ENCODE data around the gene EIF2D. TPM values are rescaled to one million over a fixed set of nuclear protein-coding genes. Genes with fewer than 3 reads are reported as not detected.

EIF2D gene
- total and polyA plus RNA-seq, 2 of the 8 experiments (the other 6 are each of a cell fraction or from before 2014, with no cell fraction given): 36.1 to 37.1 TPM

GRCh38 chr1:206631085-206631509 is 18.8 kb upstream of the EIF2D start (continued):
- peak; percentile 21 to 82 (median 79) for TF ChIP-seq CTCF (IDR thresholded peaks at IDR 0.05; ENCODE audit: control extremely low read depth in 1 of 3, insufficient read depth in 1 of 3, low read depth in 1 of 3, low read length in 3 of 3)
- no peak for TF ChIP-seq ASH2L (IDR thresholded peaks at IDR 0.05; ENCODE audit: low read length)
- peak; percentile 59; the same call in 1 of the 2 replicates for TF ChIP-seq E2F6 (IDR thresholded peaks at IDR 0.05)
- peak; percentile 29; the same call in 1 of the 2 replicates for TF ChIP-seq TBP (IDR thresholded peaks at IDR 0.05; ENCODE audit: low read depth, low read length)
- no peak for TF ChIP-seq NANOG (IDR thresholded peaks at IDR 0.05; ENCODE audit: insufficient read depth, low read depth, low read length, poor library complexity, severe bottlenecking)
- no peak for TF ChIP-seq GTF2F1 (IDR thresholded peaks at IDR 0.05; ENCODE audit: borderline replicate concordance, low read depth, low read length)
- no peak for TF ChIP-seq POU5F1 (IDR thresholded peaks at IDR 0.05; ENCODE audit: low read depth, low read length)
- no peak for TF ChIP-seq CBX8 (IDR thresholded peaks at IDR 0.05; ENCODE audit: borderline replicate concordance, low read depth, low read length)

Measured in H1 (cell line).